CD4-positive, alpha-beta T cell treated with Interleukin-17A for 4 hours (primary cell): ENCODE measurements around the gene WDR64.
"Not testable (repeated sequence)": the region's sequence is repeated elsewhere in the genome, so short reads cannot be mapped to it uniquely, and the experiment has no call there.

Experiments
- DNase-seq: peaks from one replicate; pipeline ENCODE4 v3.0.0-alpha.2; 2020; ENCODE audit warnings: mixed read lengths

The WDR64 gene

DNA sequence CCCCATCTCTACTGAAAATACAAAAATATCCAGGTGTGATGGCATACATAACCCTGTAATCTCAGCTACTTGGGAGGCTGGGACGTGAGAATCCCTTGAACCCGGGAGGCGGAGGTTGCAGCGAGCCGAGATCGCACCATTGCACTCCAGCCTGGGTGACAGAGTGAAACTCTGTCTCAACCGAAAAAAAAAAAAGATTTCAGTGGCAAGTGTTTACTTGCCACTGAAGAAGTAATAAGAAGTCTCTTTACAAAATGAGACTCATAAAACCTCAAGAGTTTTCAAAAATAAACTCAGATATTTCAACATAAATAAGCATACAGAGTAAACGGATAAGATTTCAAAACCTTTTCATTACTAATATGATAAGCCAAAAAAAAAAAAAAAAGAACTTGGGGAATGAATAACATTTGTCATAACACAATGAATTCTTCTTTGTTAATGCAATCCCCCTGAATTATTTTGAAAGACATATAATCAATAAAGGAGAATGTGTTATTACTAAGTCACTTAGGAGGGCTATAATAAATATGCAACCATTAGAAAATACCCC lies 161.8 kb downstream of the WDR64 start:
- no peak for DNase-seq

- no peak for DNase-seq
Observed at GRCh38 chr1:241816008-241816407, 163.9 kb downstream of the WDR64 start.

GRCh38 chr1:241817331-241817792 lies 165.3 kb downstream of the WDR64 start:
- no peak for DNase-seq

GRCh38 chr1:241817956-241818612 lies 166.0 kb downstream of the WDR64 start:
- no peak for DNase-seq

- DNase-seq, result no peak
Observed at GRCh38 chr1:241819340-241819866, 167.3 kb downstream of the WDR64 start.

DNA sequence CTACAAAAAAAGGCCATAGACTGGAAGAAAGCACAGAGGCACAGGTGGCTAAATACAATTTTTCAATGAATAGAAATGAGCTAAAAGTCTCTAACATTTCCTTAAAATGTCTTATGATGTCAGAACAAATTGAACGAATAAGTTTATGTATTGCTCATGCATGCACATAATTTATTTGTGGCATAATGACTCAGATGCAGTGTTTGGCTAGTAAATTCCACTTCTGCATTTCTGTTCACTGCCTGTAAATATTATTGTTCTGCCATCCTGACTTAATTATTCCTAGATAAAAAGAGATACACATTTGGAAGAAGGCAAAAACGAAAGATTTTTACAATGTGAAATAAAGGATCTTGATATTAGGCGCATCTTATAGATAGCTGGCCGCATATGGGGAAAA lies 169.3 kb downstream of the WDR64 start:
- no peak for DNase-seq

- no peak for DNase-seq
Observed at GRCh38 chr1:241822846-241823245, 170.8 kb downstream of the WDR64 start.

GRCh38 chr1:241823925-241824324 lies 171.8 kb downstream of the WDR64 start:
- DNase-seq, result no peak

GRCh38 chr1:241825581-241825980 lies 173.5 kb downstream of the WDR64 start:
- DNase-seq, result no peak

GRCh38 chr1:241826613-241827012 lies 174.5 kb downstream of the WDR64 start:
- DNase-seq, result not testable (repeated sequence)

- DNase-seq, result no peak
Observed at GRCh38 chr1:241827264-241827663, 175.2 kb downstream of the WDR64 start.

- no peak for DNase-seq
Observed at GRCh38 chr1:241828463-241829021, 176.5 kb downstream of the WDR64 start.

DNA sequence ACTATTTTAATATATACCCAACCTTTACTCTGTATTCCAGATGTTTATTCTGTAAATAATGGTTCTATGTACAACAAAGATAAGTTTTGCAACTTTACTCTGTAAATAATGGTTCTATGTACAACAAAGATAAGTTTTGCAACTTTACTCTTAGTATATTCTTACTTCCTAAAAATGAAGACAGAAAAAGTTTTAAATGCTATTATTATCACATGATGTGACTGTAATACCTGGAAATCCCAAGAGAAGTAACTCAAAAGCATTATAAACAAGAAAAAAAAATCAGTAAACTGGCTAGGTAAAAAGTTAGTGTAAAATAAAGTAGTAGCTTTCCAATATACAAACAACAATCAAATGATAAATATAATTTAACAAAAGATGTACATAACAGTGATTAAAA lies 177.4 kb downstream of the WDR64 start:
- no peak for DNase-seq

GRCh38 chr1:241834733-241835377 lies 182.8 kb downstream of the WDR64 start:
- no peak for DNase-seq

DNA sequence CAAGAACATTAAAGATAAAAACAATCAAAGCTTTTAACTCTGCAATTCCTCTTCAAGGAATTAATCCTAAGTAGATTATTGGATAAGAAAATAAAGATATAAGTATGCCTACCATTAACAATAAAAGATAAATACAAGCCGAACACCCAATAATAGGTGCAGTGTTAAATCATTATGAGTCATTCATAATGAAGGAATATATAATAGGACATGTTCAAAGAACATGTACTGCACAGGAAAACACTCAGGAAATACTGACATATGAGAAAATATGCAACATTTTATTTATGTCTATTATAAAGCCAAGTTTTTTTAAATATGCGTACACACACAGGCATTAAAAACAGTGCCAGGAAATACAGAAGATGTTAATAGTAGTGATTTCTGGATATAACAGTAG lies 184.9 kb downstream of the WDR64 start:
- no peak for DNase-seq

- no peak for DNase-seq
Observed at GRCh38 chr1:241837416-241837815, 185.3 kb downstream of the WDR64 start.

DNA sequence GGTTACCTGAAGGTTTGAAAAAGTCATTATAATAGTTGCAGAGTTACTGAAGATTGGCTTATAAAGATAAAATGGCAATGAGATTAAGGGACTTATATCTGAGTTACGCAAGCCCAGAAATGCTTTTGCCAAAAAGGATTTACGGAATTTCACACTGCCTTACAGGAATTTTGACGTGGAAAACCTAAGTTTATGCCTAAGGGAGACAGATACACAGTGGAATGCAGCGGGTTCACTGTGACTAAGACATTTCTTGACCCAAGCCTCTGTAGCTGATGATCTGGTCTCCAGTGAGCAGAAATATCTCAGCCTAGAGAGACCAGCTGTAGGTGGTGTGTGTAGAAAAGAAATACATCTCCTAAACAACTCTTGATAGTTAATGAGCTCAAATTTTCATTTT lies 185.8 kb downstream of the WDR64 start:
- DNase-seq, result no peak

DNA sequence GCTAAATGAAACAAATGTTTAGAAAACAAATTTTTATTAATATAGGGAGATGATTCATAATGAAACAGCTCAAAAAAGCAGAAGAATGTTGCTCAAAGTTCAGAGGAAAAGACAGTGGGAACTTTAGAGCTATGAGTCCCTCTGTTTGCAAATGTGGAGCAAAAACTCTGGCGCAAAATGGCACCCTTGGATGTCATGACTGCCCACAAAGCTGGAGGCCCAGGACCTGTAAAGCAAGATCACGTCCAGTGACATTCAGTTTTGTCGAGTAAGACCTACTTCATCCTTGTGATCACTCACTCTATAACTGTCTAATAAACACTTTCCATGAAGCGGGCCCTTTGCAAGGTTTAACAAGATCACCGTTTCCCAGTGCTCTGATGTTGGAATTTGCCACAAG lies 186.8 kb downstream of the WDR64 start:
- no peak for DNase-seq

DNA sequence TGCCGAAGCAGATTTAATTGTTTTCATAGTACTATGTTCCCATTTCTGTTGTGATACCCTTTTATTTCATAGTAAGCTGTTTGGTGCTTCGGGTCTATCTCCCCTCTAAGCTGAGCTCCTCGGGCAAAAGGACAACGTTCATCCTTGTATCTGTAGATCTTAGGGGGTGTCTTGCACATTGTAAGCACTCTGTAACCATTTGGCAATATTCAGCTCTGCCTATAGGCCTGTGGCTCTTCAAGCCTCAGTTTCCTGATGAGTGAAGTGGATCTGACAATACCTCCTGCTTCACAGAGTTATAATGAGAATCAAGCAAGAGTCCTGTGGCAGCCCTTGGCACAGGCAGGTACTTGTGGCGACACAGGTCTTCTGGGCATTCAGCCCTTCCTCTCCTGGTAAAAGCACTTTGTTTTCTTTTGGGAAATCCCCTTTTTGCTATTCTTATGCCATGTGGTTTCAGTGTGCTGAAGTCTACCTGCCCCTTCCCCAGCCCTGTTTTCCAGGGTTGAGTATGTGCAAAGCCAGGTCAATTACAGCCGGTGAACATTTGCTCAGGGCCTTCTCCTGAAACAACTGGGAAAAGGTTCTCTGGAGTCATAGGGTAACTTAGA lies 187.4 kb downstream of the WDR64 start:
- no peak for DNase-seq

DNA sequence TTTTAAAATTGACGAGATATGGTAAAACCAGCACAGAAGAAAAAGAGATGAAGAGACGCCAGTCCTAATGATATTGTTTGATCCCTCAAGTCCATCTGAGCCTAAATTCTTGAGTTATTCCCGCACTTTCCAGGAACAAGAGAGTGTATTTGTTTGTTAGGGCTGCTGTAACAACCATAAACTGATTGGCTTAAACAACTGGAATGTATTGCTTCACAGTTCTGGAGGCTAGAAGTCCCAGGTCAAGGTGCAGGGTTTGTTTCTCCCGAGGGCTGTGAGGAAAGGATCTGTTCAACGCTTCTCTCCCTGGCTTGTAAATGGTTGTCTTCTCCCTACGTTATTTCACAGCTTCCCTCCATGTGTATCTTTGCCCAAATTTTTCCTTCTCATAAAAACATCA lies 188.1 kb downstream of the WDR64 start:
- no peak for DNase-seq

- no peak for DNase-seq
Observed at GRCh38 chr1:241841691-241842090, 189.6 kb downstream of the WDR64 start.

DNA sequence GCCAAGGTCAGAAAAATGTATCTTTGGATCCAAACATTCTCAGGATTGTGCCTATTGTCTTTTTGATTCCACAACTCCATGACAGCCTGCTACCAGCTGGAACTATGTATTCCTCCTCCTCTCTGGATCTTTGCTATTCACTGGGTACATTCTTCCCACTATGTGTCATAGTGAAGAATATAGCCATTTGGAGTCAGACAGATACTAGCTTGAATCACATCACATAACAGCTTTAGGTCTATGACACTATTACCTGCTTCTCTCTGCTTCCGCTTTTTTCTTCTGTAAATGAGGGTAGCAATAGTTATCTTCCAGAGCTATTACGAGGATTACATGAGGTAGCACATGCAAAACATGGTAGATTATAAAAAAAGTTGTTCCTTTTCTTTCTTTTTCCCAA lies 190.5 kb downstream of the WDR64 start:
- DNase-seq, result no peak

GRCh38 chr1:241844593-241844992 lies 192.5 kb downstream of the WDR64 start:
- DNase-seq, result no peak
